Ishikawa (cell line): Measurements from ENCODE around the gene PODN.

Experiments used
- CEBPB ChIP-seq: IDR thresholded peaks from 2 replicates; pipeline ENCODE4 v1.6.1; 2012
- CREB1 ChIP-seq: IDR thresholded peaks from 2 replicates; pipeline ENCODE4 v1.6.1; 2012; ENCODE audit warnings: low read depth
- EGR1 ChIP-seq: IDR thresholded peaks from 2 replicates; pipeline ENCODE4 v1.6.1; 2012
- EP300 ChIP-seq: IDR thresholded peaks from 2 replicates; pipeline ENCODE4 v1.6.1; 2012; ENCODE audit warnings: borderline replicate concordance
- FOXM1 ChIP-seq: IDR thresholded peaks from 2 replicates; pipeline ENCODE4 v1.6.1; 2012; ENCODE audit warnings: low read depth, borderline replicate concordance
- NFIC ChIP-seq: IDR thresholded peaks from 2 replicates; pipeline ENCODE4 v1.6.1; 2012
- RAD21 ChIP-seq: IDR thresholded peaks from 2 replicates; pipeline ENCODE4 v1.6.1; 2012; ENCODE audit warnings: low read depth
- REST ChIP-seq: IDR thresholded peaks from 2 replicates; pipeline ENCODE4 v1.6.1; 2012; ENCODE audit warnings: low read depth, mild to moderate bottlenecking
- TAF1 ChIP-seq: IDR thresholded peaks from 2 replicates; pipeline ENCODE4 v1.6.1; 2012; ENCODE audit warnings: low read depth, mild to moderate bottlenecking
- TCF12 ChIP-seq: IDR thresholded peaks from 2 replicates; pipeline ENCODE4 v1.6.1; 2012; ENCODE audit warnings: low read depth
- TEAD4 ChIP-seq: IDR thresholded peaks from 2 replicates; pipeline ENCODE4 v1.6.1; 2012
- YY1 ChIP-seq: IDR thresholded peaks from 2 replicates; pipeline ENCODE4 v1.6.1; 2012; ENCODE audit warnings: low read depth
- ZBTB7A ChIP-seq: IDR thresholded peaks from 2 replicates; pipeline ENCODE4 v1.6.1; 2012; ENCODE audit warnings: low read depth
- TF ChIP-seq, protein P1 (sequence below): IDR thresholded peaks from 2 replicates; pipeline ENCODE4 v1.6.1; 2012
- TF ChIP-seq, protein P2 (sequence below): IDR thresholded peaks from 2 replicates; pipeline ENCODE4 v1.6.1; 2012

Gene PODN

DNA sequence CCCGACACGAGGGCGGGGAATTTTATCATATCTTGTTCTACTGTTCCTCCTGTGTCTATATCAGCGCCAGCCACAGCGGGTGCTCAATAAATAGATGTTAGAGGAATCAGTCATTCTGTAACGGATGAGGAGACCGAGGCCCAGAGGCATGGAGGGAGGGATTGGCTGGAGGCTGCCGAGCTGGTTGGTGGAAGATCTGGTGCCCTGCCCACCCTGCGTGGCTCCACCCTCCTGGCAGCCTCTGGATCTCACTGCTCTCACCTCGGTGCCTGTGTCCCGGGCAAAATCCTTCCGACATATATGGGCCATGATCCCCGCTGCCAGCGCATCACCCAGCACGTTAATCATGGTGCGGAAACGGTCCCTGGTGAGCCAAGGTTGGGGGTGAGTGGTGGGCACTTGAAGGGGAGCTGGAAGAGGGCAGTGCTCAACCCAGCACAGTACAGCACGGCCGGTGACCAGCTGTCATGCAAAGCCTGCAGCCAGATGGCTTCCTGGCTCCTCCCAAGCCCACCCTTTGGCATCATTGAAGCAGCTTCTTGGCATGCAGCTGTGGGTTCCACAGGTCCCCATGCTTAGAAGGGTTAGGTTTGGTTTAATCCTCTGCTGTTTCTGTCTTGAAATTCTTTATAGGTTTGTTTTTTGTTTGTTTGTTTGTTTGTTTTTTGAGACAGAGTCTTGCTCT lies 26.7 kb downstream of the PODN start:
- TF ChIP-seq RAD21 (no peak), TEAD4 (no peak), CREB1 (no peak)

DNA sequence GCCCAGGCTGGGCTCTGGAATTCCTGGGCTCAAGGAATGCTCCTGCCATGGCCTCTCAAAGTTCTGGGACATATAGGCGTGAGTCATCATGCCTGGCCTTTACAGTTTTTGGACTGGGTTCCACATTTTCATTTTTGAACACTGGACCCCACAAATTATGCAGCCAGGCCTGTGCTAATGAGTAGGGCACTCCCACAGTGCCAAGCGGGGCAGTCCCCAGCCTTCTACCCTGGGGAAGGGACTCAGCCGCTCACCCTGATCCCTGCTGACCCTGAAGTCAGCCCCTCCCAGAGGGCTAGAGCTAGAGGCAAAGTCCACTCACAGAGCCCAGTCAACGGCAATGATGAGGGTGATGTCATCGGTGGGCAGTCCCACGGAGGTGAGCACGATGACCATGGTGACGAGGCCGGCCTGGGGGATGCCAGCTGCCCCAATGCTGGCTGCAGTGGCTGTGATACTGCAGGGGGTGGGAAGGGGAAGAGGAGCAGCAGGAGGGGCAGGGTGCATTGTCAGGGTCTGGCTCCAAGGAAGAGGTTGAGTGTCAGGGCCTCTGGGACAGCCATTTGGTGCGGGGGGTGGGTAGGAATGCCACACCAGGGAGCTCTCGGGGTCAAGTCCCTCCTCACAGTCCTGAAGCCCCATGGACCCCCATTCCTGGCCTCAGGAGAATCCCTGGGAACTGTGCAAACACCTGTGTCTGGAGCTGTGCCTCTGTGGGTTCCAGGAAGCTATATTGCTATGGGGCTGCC lies 27.6 kb downstream of the PODN start:
- TF ChIP-seq ZBTB7A (no peak), RAD21 (no peak), EGR1 (no peak), YY1 (no peak), TEAD4 (no peak), EP300 (no peak), TAF1 (no peak), REST (no peak), TCF12 (no peak), FOXM1 (no peak), NFIC (no peak), CREB1 (no peak), CEBPB (no peak)
- TF ChIP-seq, protein P1, sequence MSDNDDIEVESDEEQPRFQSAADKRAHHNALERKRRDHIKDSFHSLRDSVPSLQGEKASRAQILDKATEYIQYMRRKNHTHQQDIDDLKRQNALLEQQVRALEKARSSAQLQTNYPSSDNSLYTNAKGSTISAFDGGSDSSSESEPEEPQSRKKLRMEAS: no peak
- TF ChIP-seq, protein P2, sequence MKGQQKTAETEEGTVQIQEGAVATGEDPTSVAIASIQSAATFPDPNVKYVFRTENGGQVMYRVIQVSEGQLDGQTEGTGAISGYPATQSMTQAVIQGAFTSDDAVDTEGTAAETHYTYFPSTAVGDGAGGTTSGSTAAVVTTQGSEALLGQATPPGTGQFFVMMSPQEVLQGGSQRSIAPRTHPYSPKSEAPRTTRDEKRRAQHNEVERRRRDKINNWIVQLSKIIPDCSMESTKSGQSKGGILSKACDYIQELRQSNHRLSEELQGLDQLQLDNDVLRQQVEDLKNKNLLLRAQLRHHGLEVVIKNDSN: no peak

GRCh38 chr1:53090227-53091147 lies 28.5 kb downstream of the PODN start:
- no peak for TF ChIP-seq FOXM1
- TF ChIP-seq, protein P2: no peak
- TF ChIP-seq NFIC: no peak
- no peak for TF ChIP-seq EP300
- TF ChIP-seq, protein P1: no peak
- no peak for TF ChIP-seq TEAD4
- no peak for TF ChIP-seq CREB1
- TF ChIP-seq TAF1: no peak
- no peak for TF ChIP-seq CEBPB
- TF ChIP-seq YY1: no peak
- TF ChIP-seq EGR1: no peak
- TF ChIP-seq ZBTB7A: no peak
- no peak for TF ChIP-seq REST
- TF ChIP-seq TCF12: no peak
- no peak for TF ChIP-seq RAD21

- TF ChIP-seq CEBPB: no peak
- TF ChIP-seq TEAD4: no peak
- TF ChIP-seq NFIC: no peak
- TF ChIP-seq TAF1: no peak
- no peak for TF ChIP-seq YY1
- no peak for TF ChIP-seq RAD21
- no peak for TF ChIP-seq EP300
- TF ChIP-seq, protein P2: no peak
- no peak for TF ChIP-seq REST
- no peak for TF ChIP-seq ZBTB7A
- no peak for TF ChIP-seq FOXM1
- no peak for TF ChIP-seq EGR1
- no peak for TF ChIP-seq CREB1
- TF ChIP-seq, protein P1: no peak
- no peak for TF ChIP-seq TCF12
Observed at GRCh38 chr1:53091841-53092645, 30.0 kb downstream of the PODN start.
